Measurements from ENCODE around the gene EXO1. TPM values are rescaled to one million over a fixed set of nuclear protein-coding genes. Genes with fewer than 3 reads are reported as not detected.

The EXO1 gene
- 3.9 and 4.6 TPM in 2 replicates for polyA plus RNA-seq (2012; rRNA removed)
- polyA plus RNA-seq (2012; cell fraction: cytosol; rRNA removed), result 4.9 and 5.7 TPM in 2 replicates
- 5.7 and 6.8 TPM in 2 replicates for polyA plus RNA-seq (2012; cell fraction: nucleus; rRNA removed)

DNA sequence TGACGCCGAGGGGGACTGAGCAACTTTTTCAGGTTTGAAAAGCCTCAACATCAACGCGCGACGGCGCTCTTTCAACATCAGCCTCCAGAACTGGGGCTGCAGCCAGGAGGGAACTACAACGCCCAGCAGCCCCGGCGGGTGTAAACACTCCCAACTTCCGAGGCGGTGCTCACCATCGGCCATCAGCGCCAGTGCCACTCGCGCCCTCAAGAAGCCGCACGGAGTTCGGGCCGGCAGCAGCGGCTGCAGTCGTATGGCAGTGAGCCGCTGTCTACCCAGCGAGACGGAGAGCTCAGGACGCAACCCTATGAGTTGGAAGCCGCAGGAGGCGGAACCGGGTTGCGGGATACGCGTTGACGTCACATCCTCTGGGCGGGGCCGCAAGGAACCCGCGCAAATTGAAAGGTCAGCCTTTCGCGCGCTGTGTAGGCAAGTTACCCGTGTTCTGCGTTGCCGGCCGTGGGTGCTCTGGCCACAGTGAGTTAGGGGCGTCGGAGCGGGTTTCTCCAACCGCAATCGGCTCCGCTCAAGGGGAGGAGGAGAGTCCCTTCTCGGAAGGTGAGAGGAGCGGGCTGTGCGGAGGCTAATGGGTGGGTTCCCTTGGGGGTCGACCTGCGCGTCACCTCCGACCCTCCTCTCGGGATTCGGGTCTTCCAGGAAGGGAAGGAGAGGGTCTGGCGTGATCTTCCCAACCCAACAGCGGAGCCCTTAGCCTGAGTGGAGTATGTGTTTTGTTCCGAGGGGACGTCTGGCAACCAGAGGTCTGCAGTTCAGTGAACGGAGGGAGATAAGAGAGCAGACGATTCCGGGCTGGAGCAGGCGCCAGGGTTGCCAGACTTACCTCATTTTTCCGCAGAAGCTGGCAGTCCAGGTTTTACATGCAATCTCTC is at the start of gene EXO1:
Gene EXO1 (plus strand): TSS at position 409 of the 890 bp plus-strand sequence. CDS start 2,222 bp downstream, outside the sequence.
- H3K9me2 ChIP-seq, result no peaks in the 10 kb centered on the region
- H3K36me3 ChIP-seq (replicated peaks in 1 of 2; ENCODE audit: control insufficient read depth in 1 of 2, insufficient read depth in 2 of 2, low read length in 1 of 2), result peaks cover 4 to 7% of the 10 kb centered on the region in 2 experiments
- ChIA-PET POLR2A (interaction anchor here (0.6 kb wide), 1 partner anchor 9 kb away, joined by 3 read pairs; no protein-coding TSS in a partner anchor), CTCF (interaction anchor here (0.6 to 5.6 kb wide), 12 partner anchors 8 to 602 kb away, joined by 3 to 36 read pairs (median 3); no protein-coding TSS in a partner anchor)
- peak; percentile 92 for DNase-seq
- H3K9me3 ChIP-seq, result no peaks in the 10 kb centered on the region
- no peaks in the 10 kb centered on the region for H3F3A ChIP-seq (replicated peaks; ENCODE audit: insufficient read depth)
- H3K27ac ChIP-seq (ENCODE audit: low read depth in 2 of 2, low read length in 1 of 2), result peak within 1 kb of the TSS; percentile 98 to 100
- H3K9ac ChIP-seq, result peak within 1 kb of the TSS; percentile 85
- peak within 1 kb of the TSS; percentile 96 to 99 for H3K4me3 ChIP-seq (ENCODE audit: low read depth in 2 of 2, low read length in 1 of 2)
- no peaks in the 10 kb centered on the region for H3K27me3 ChIP-seq (ENCODE audit: insufficient read depth)
- peaks cover 12% of the 10 kb centered on the region for H3K79me2 ChIP-seq (ENCODE audit: insufficient read depth)
- WGBS (ENCODE audit: low lambda C conversion rate), result 1% methylated on average over 29 of the region's 68 CpGs
- TF ChIP-seq NRF1 (IDR thresholded peaks at IDR 0.05; ENCODE audit: low read depth, low read length) (no peak), NFIC (IDR thresholded peaks at IDR 0.05; ENCODE audit: borderline replicate concordance) (no peak), FOSL2 (IDR thresholded peaks at IDR 0.05; ENCODE audit: borderline replicate concordance, low read depth) (no peak), EP300 (IDR thresholded peaks at IDR 0.05; ENCODE audit: borderline replicate concordance in 1 of 2, low read depth in 1 of 2, low read length in 1 of 2) (no peak), MXI1 (IDR thresholded peaks at IDR 0.05; ENCODE audit: low read depth, low read length) (peak; percentile 99), YY1 (IDR thresholded peaks at IDR 0.05; ENCODE audit: low read depth) (peak; percentile 75), SIN3A (IDR thresholded peaks at IDR 0.05; ENCODE audit: borderline replicate concordance, low read depth, low read length) (peak; percentile 99), GATA2 (CRISPR knock-in tag; IDR thresholded peaks at IDR 0.05) (no peak), FOXJ3 (CRISPR knock-in tag; IDR thresholded peaks at IDR 0.05) (peak; percentile 79), RAD21 (IDR thresholded peaks at IDR 0.05; ENCODE audit: low read length) (peak; percentile 61), RCOR1 (IDR thresholded peaks at IDR 0.05; ENCODE audit: low read length) (no peak), TAF1 (IDR thresholded peaks at IDR 0.05; ENCODE audit: borderline replicate concordance, low read depth, low read length) (peak; percentile 3; the same call in 1 of the 2 replicates), EZH2phosphoT487 (IDR thresholded peaks at IDR 0.05; ENCODE audit: borderline replicate concordance, low read depth) (no peak), CHD2 (IDR thresholded peaks at IDR 0.05; ENCODE audit: low read length, partially characterized antibody) (peak; percentile 69), TEAD4 (IDR thresholded peaks at IDR 0.05; ENCODE audit: borderline replicate concordance, insufficient read depth) (no peak), ELF1 (IDR thresholded peaks at IDR 0.05) (peak; percentile 74), GABPA (IDR thresholded peaks at IDR 0.05; ENCODE audit: low read depth) (peak; percentile 89), POLR2AphosphoS5 (IDR thresholded peaks at IDR 0.05; ENCODE audit: low read depth, low read length) (peak; percentile 55), RFX5 (IDR thresholded peaks at IDR 0.05; ENCODE audit: low read length) (no peak)
- TF ChIP-seq, protein P1, sequence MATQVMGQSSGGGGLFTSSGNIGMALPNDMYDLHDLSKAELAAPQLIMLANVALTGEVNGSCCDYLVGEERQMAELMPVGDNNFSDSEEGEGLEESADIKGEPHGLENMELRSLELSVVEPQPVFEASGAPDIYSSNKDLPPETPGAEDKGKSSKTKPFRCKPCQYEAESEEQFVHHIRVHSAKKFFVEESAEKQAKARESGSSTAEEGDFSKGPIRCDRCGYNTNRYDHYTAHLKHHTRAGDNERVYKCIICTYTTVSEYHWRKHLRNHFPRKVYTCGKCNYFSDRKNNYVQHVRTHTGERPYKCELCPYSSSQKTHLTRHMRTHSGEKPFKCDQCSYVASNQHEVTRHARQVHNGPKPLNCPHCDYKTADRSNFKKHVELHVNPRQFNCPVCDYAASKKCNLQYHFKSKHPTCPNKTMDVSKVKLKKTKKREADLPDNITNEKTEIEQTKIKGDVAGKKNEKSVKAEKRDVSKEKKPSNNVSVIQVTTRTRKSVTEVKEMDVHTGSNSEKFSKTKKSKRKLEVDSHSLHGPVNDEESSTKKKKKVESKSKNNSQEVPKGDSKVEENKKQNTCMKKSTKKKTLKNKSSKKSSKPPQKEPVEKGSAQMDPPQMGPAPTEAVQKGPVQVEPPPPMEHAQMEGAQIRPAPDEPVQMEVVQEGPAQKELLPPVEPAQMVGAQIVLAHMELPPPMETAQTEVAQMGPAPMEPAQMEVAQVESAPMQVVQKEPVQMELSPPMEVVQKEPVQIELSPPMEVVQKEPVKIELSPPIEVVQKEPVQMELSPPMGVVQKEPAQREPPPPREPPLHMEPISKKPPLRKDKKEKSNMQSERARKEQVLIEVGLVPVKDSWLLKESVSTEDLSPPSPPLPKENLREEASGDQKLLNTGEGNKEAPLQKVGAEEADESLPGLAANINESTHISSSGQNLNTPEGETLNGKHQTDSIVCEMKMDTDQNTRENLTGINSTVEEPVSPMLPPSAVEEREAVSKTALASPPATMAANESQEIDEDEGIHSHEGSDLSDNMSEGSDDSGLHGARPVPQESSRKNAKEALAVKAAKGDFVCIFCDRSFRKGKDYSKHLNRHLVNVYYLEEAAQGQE (IDR thresholded peaks at IDR 0.05; ENCODE audit: low read depth, low read length), result no peak
- TF ChIP-seq, protein P2, sequence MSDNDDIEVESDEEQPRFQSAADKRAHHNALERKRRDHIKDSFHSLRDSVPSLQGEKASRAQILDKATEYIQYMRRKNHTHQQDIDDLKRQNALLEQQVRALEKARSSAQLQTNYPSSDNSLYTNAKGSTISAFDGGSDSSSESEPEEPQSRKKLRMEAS (IDR thresholded peaks at IDR 0.05; ENCODE audit: low read depth), result peak; percentile 72; the same call in 1 of the 2 replicates
- TF ChIP-seq, protein P3, sequence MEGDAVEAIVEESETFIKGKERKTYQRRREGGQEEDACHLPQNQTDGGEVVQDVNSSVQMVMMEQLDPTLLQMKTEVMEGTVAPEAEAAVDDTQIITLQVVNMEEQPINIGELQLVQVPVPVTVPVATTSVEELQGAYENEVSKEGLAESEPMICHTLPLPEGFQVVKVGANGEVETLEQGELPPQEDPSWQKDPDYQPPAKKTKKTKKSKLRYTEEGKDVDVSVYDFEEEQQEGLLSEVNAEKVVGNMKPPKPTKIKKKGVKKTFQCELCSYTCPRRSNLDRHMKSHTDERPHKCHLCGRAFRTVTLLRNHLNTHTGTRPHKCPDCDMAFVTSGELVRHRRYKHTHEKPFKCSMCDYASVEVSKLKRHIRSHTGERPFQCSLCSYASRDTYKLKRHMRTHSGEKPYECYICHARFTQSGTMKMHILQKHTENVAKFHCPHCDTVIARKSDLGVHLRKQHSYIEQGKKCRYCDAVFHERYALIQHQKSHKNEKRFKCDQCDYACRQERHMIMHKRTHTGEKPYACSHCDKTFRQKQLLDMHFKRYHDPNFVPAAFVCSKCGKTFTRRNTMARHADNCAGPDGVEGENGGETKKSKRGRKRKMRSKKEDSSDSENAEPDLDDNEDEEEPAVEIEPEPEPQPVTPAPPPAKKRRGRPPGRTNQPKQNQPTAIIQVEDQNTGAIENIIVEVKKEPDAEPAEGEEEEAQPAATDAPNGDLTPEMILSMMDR (IDR thresholded peaks at IDR 0.05), result peak; percentile 51
- TF ChIP-seq, protein P4, sequence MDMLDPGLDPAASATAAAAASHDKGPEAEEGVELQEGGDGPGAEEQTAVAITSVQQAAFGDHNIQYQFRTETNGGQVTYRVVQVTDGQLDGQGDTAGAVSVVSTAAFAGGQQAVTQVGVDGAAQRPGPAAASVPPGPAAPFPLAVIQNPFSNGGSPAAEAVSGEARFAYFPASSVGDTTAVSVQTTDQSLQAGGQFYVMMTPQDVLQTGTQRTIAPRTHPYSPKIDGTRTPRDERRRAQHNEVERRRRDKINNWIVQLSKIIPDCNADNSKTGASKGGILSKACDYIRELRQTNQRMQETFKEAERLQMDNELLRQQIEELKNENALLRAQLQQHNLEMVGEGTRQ (IDR thresholded peaks at IDR 0.05; ENCODE audit: borderline replicate concordance, low read depth, low read length), result no peak
- H3K4me2 ChIP-seq, result peak within 1 kb of the TSS; percentile 97
- H2AFZ ChIP-seq (ENCODE audit: low read depth), result peak within 1 kb of the TSS; percentile 97
- H4K20me1 ChIP-seq (ENCODE audit: insufficient read depth), result no peaks in the 10 kb centered on the region
- H3K4me1 ChIP-seq (ENCODE audit: control insufficient read depth in 1 of 2, insufficient read depth in 2 of 2, low read depth in 1 of 2, low read length in 1 of 2), result peaks cover 0 to 17% of the 10 kb centered on the region in 2 experiments; a peak in 2 of 4 replicates

Data from SK-N-SH (cell line).